22Rv1 (cell line): Measurements from ENCODE around the gene IFITM10.

ENCODE experiments used
- ZFX ChIP-seq: fragments of 450-650 bp; IDR thresholded peaks from 2 replicates; pipeline ENCODE4 v1.6.1; 2017; ENCODE audit warnings: antibody characterized with exemption, borderline replicate concordance
- TF ChIP-seq, protein P1 (sequence below): fragments of 450-650 bp; IDR thresholded peaks from 2 replicates; pipeline ENCODE4 v1.5.1; 2017; ENCODE audit warnings: mild to moderate bottlenecking

- TF ChIP-seq, protein P1, sequence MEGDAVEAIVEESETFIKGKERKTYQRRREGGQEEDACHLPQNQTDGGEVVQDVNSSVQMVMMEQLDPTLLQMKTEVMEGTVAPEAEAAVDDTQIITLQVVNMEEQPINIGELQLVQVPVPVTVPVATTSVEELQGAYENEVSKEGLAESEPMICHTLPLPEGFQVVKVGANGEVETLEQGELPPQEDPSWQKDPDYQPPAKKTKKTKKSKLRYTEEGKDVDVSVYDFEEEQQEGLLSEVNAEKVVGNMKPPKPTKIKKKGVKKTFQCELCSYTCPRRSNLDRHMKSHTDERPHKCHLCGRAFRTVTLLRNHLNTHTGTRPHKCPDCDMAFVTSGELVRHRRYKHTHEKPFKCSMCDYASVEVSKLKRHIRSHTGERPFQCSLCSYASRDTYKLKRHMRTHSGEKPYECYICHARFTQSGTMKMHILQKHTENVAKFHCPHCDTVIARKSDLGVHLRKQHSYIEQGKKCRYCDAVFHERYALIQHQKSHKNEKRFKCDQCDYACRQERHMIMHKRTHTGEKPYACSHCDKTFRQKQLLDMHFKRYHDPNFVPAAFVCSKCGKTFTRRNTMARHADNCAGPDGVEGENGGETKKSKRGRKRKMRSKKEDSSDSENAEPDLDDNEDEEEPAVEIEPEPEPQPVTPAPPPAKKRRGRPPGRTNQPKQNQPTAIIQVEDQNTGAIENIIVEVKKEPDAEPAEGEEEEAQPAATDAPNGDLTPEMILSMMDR: peak; percentile 96
- no peak for TF ChIP-seq ZFX
These were observed 56.9 kb downstream of the IFITM10 start for GRCh38 chr11:1693327-1694063.
